ENCODE results near the gene TCP10L.

The TCP10L gene

GRCh38 chr21:32570456-32570855 is 14.9 kb downstream of the TCP10L start:
- H3K27me3 ChIP-seq, result peaks cover 28% of the 10 kb centered on the region
- H3K4me3 ChIP-seq (ENCODE audit: low read depth, low read length), result no peak overlapping the region
- no peaks in the 10 kb centered on the region for H3K9me3 ChIP-seq
- peaks cover 3% of the 10 kb centered on the region; the same call in 1 of the 2 replicates for H3K4me1 ChIP-seq
- TF ChIP-seq, protein P1, sequence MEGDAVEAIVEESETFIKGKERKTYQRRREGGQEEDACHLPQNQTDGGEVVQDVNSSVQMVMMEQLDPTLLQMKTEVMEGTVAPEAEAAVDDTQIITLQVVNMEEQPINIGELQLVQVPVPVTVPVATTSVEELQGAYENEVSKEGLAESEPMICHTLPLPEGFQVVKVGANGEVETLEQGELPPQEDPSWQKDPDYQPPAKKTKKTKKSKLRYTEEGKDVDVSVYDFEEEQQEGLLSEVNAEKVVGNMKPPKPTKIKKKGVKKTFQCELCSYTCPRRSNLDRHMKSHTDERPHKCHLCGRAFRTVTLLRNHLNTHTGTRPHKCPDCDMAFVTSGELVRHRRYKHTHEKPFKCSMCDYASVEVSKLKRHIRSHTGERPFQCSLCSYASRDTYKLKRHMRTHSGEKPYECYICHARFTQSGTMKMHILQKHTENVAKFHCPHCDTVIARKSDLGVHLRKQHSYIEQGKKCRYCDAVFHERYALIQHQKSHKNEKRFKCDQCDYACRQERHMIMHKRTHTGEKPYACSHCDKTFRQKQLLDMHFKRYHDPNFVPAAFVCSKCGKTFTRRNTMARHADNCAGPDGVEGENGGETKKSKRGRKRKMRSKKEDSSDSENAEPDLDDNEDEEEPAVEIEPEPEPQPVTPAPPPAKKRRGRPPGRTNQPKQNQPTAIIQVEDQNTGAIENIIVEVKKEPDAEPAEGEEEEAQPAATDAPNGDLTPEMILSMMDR (IDR thresholded peaks at IDR 0.05; ENCODE audit: low read depth, low read length), result no peak
- DNase-seq, result no peak
- H3K36me3 ChIP-seq, result no peaks in the 10 kb centered on the region

GRCh38 chr21:32569261-32570230 is 15.8 kb downstream of the TCP10L start:
- DNase-seq, result peak; percentile 77
- Histone ChIP-seq H3K4me3 (ENCODE audit: low read depth, low read length) (peak overlapping the region; percentile 88), H3K9me3 (no peaks in the 10 kb centered on the region), H3K27me3 (peaks cover 21% of the 10 kb centered on the region), H3K4me1 (peaks cover 3% of the 10 kb centered on the region; the same call in 1 of the 2 replicates), H3K36me3 (no peaks in the 10 kb centered on the region)
- TF ChIP-seq, protein P1 (IDR thresholded peaks at IDR 0.05; ENCODE audit: low read depth, low read length), result peak; percentile 91

DNA sequence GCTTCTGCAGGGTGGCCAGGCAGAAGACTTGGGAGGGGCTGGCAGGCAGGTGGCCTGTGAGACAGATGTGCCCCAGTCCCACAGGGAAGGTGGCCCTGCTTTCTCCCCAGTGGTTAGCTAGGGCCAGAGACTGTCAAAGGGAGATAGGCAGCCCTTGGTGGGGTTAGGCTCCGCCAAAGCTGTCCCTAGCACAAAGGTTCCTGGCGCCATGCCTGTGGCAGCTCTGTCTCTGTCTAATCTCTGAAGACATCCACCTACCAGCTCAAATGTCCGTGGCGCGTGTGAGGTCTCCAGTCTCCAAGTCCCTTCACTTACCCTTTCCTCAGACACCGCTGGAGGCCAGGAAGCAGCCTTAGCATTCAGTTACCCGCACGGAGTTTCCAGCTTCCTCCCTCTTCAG is 17.7 kb downstream of the TCP10L start:
- Histone ChIP-seq H3K4me1 (peaks cover 3% of the 10 kb centered on the region; the same call in 1 of the 2 replicates), H3K9me3 (no peaks in the 10 kb centered on the region), H3K4me3 (ENCODE audit: low read depth, low read length) (no peak overlapping the region), H3K27me3 (peaks cover 2% of the 10 kb centered on the region), H3K36me3 (no peaks in the 10 kb centered on the region)
- DNase-seq, result no peak
- TF ChIP-seq, protein P1 (IDR thresholded peaks at IDR 0.05; ENCODE audit: low read depth, low read length), result no peak

- no peak for DNase-seq
- no peak overlapping the region for H3K4me3 ChIP-seq (ENCODE audit: low read depth, low read length)
- TF ChIP-seq, protein P1 (IDR thresholded peaks at IDR 0.05; ENCODE audit: low read depth, low read length), result no peak
- peaks cover 3% of the 10 kb centered on the region; the same call in 1 of the 2 replicates for H3K4me1 ChIP-seq
- no peaks in the 10 kb centered on the region for H3K36me3 ChIP-seq
- H3K9me3 ChIP-seq, result no peaks in the 10 kb centered on the region
- no peaks in the 10 kb centered on the region for H3K27me3 ChIP-seq
Measured at GRCh38 chr21:32566741-32567389, 18.5 kb downstream of the TCP10L start.

- TF ChIP-seq, protein P1 (IDR thresholded peaks at IDR 0.05; ENCODE audit: low read depth, low read length), result no peak
- Histone ChIP-seq H3K9me3 (no peaks in the 10 kb centered on the region), H3K4me3 (ENCODE audit: low read depth, low read length) (no peak overlapping the region), H3K36me3 (no peaks in the 10 kb centered on the region), H3K4me1 (peaks cover 3% of the 10 kb centered on the region; the same call in 1 of the 2 replicates), H3K27me3 (no peaks in the 10 kb centered on the region)
- no peak for DNase-seq
Measured at GRCh38 chr21:32565856-32566465, 19.4 kb downstream of the TCP10L start.

Data from BE2C (cell line).